Measurements from ENCODE around the gene SFTPA2. TPM values are rescaled to one million over a fixed set of nuclear protein-coding genes. Genes with fewer than 3 reads are reported as not detected.
"Not testable (repeated sequence)": the region's sequence is repeated elsewhere in the genome, so short reads cannot be mapped to it uniquely, and the experiment has no call there.

SFTPA2 gene
- total RNA-seq, 1 donor from 2014 or later = not detected

- Histone ChIP-seq H3K36me3 (ENCODE audit: control insufficient read depth, insufficient read depth, low read length) (no peaks in the 10 kb centered on the region), H3K27me3 (ENCODE audit: control insufficient read depth, insufficient read depth, low read length) (peaks cover 3% of the 10 kb centered on the region), H3K4me3 (ENCODE audit: low read depth, low read length) (no peak overlapping the region)
- TF ChIP-seq, protein P1, sequence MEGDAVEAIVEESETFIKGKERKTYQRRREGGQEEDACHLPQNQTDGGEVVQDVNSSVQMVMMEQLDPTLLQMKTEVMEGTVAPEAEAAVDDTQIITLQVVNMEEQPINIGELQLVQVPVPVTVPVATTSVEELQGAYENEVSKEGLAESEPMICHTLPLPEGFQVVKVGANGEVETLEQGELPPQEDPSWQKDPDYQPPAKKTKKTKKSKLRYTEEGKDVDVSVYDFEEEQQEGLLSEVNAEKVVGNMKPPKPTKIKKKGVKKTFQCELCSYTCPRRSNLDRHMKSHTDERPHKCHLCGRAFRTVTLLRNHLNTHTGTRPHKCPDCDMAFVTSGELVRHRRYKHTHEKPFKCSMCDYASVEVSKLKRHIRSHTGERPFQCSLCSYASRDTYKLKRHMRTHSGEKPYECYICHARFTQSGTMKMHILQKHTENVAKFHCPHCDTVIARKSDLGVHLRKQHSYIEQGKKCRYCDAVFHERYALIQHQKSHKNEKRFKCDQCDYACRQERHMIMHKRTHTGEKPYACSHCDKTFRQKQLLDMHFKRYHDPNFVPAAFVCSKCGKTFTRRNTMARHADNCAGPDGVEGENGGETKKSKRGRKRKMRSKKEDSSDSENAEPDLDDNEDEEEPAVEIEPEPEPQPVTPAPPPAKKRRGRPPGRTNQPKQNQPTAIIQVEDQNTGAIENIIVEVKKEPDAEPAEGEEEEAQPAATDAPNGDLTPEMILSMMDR (IDR thresholded peaks at IDR 0.05; ENCODE audit: insufficient read depth, low read length, poor library complexity, severe bottlenecking) = no peak
- no peak for DNase-seq (ENCODE audit: low read depth)
Observed at GRCh38 chr10:79601939-79602338, 41.7 kb upstream of the SFTPA2 start.

DNA sequence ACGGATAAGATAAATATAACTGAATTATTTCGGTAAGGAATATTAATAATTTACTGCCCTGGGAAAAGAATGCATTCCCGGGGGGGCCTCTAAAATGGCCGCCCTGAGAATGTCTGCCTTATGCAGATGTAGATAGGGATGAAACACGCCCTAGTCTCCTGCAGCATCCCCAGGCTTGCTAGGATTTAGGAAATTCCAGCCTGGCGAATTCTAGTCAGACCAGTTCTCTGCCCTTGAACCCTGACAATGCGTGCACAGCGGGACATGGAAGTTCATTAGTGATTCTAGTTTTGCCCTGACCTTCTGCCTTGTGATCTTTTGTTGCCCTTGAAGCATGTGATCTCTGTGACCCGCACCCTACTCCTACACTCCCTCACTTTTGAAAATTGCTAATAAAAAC lies 39.4 kb upstream of the SFTPA2 start:
- H3K36me3 ChIP-seq (ENCODE audit: control insufficient read depth, insufficient read depth, low read length); DNase-seq (ENCODE audit: low read depth); H3K27me3 ChIP-seq (ENCODE audit: control insufficient read depth, insufficient read depth, low read length); H3K4me3 ChIP-seq (ENCODE audit: low read depth, low read length): not testable (repeated sequence)

GRCh38 chr10:79595510-79595909 lies 35.3 kb upstream of the SFTPA2 start:
- no peak for DNase-seq (ENCODE audit: low read depth)
- TF ChIP-seq, protein P1 (IDR thresholded peaks at IDR 0.05; ENCODE audit: insufficient read depth, low read length, poor library complexity, severe bottlenecking) = no peak
- no peaks in the 10 kb centered on the region for H3K36me3 ChIP-seq (ENCODE audit: control insufficient read depth, insufficient read depth, low read length)

GRCh38 chr10:79594565-79594964 lies 34.4 kb upstream of the SFTPA2 start:
- not testable (repeated sequence) for H3K27me3 ChIP-seq (ENCODE audit: control insufficient read depth, insufficient read depth, low read length); H3K36me3 ChIP-seq (ENCODE audit: control insufficient read depth, insufficient read depth, low read length); H3K4me3 ChIP-seq (ENCODE audit: low read depth, low read length); DNase-seq (ENCODE audit: low read depth)

More at GRCh38 chr10:79595510-79595909, 35.3 kb upstream of the SFTPA2 start:
- no peaks in the 10 kb centered on the region for H3K27me3 ChIP-seq (ENCODE audit: control insufficient read depth, insufficient read depth, low read length)
- H3K4me3 ChIP-seq (ENCODE audit: low read depth, low read length) = no peak overlapping the region

DNA sequence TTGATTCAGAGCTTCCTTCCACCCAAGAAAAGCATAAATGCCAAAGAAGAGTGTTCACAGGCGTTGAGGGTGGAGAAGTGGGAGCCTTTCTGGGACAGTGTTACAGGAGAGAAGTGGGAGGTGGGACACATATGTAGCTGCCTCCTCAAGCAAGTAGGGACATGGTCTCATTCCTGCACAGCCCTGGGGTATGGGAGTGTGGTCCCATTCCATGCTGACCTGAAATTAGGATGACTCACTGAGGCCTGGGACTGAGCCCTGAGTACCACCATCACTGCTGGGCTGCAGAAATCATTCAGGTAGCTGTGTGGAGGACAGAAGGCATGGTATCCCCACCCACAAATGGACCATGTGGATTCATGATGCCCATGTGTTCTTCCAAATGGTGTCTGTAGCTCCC lies 33.2 kb upstream of the SFTPA2 start:
- no peak for DNase-seq (ENCODE audit: low read depth)
- TF ChIP-seq, protein P1 (IDR thresholded peaks at IDR 0.05; ENCODE audit: insufficient read depth, low read length, poor library complexity, severe bottlenecking) = no peak
- no peak overlapping the region for H3K4me3 ChIP-seq (ENCODE audit: low read depth, low read length)
- no peaks in the 10 kb centered on the region for H3K36me3 ChIP-seq (ENCODE audit: control insufficient read depth, insufficient read depth, low read length)
- H3K27me3 ChIP-seq (ENCODE audit: control insufficient read depth, insufficient read depth, low read length) = peaks cover 3% of the 10 kb centered on the region

- peaks cover 4% of the 10 kb centered on the region for H3K27me3 ChIP-seq (ENCODE audit: control insufficient read depth, insufficient read depth, low read length)
- DNase-seq (ENCODE audit: low read depth) = no peak
- H3K36me3 ChIP-seq (ENCODE audit: control insufficient read depth, insufficient read depth, low read length) = no peaks in the 10 kb centered on the region
- H3K4me3 ChIP-seq (ENCODE audit: low read depth, low read length) = no peak overlapping the region
- TF ChIP-seq, protein P1 (IDR thresholded peaks at IDR 0.05; ENCODE audit: insufficient read depth, low read length, poor library complexity, severe bottlenecking) = no peak
Observed at GRCh38 chr10:79588800-79589199, 28.6 kb upstream of the SFTPA2 start.

GRCh38 chr10:79586933-79587332 lies 26.7 kb upstream of the SFTPA2 start:
- H3K36me3 ChIP-seq (ENCODE audit: control insufficient read depth, insufficient read depth, low read length) = no peaks in the 10 kb centered on the region

More at GRCh38 chr10:79586933-79587332, 26.7 kb upstream of the SFTPA2 start:
- TF ChIP-seq, protein P1 (IDR thresholded peaks at IDR 0.05; ENCODE audit: insufficient read depth, low read length, poor library complexity, severe bottlenecking) = no peak
- H3K4me3 ChIP-seq (ENCODE audit: low read depth, low read length) = no peak overlapping the region
- DNase-seq (ENCODE audit: low read depth) = no peak
- peaks cover 4% of the 10 kb centered on the region for H3K27me3 ChIP-seq (ENCODE audit: control insufficient read depth, insufficient read depth, low read length)

All from kidney epithelial cell (primary cell).